Mononuclear cell (primary cell): ENCODE data around the gene IVNS1ABP. TPM values are rescaled to one million over a fixed set of nuclear protein-coding genes. Genes with fewer than 3 reads are reported as not detected.
"Not testable (repeated sequence)": the region's sequence is repeated elsewhere in the genome, so short reads cannot be mapped to it uniquely, and the experiment has no call there.

Experiments
- H3K27me3 ChIP-seq: 2 replicates; pipeline ENCODE4 v1.6.0; 2011; ENCODE audit warnings: low read length, control low read depth; ENCODE audit not compliant: insufficient read depth
- H3K4me1 ChIP-seq: 2 replicates; pipeline ENCODE4 v1.5.1; 2011; ENCODE audit warnings: mild to moderate bottlenecking, low read length, control low read depth; ENCODE audit not compliant: insufficient read depth
- H3K4me3 ChIP-seq: 2 replicates; pipeline ENCODE4 v1.5.1; 2011; ENCODE audit warnings: mild to moderate bottlenecking, low read length, moderate library complexity
- H3K9me3 ChIP-seq: 2 replicates; pipeline ENCODE4 v1.5.1; 2011; ENCODE audit warnings: low read depth, mild to moderate bottlenecking, control low read depth, low read length
- total RNA-seq: library from RNA; depleted of rRNA; stranded (reverse); fragments of >200 nt; gene quantifications from one replicate; pipeline ENCODE4 v1.2.3, GENCODE V29; 2012

The IVNS1ABP gene
- total RNA-seq, 1 donor = 282 TPM

GRCh38 chr1:185262151-185262550 lies 54.9 kb downstream of the IVNS1ABP start:
- Histone ChIP-seq H3K4me3 (no peak overlapping the region), H3K27me3 (no peaks in the 10 kb centered on the region), H3K4me1 (no peaks in the 10 kb centered on the region), H3K9me3 (no peaks in the 10 kb centered on the region)

GRCh38 chr1:185260611-185261010 lies 56.4 kb downstream of the IVNS1ABP start:
- Histone ChIP-seq H3K4me1 (no peaks in the 10 kb centered on the region), H3K27me3 (no peaks in the 10 kb centered on the region), H3K4me3 (no peak overlapping the region), H3K9me3 (no peaks in the 10 kb centered on the region)

- no peaks in the 10 kb centered on the region for H3K9me3 ChIP-seq
- H3K27me3 ChIP-seq = no peaks in the 10 kb centered on the region
- no peak overlapping the region for H3K4me3 ChIP-seq
- H3K4me1 ChIP-seq = no peaks in the 10 kb centered on the region
Measured at GRCh38 chr1:185258676-185259075, 58.4 kb downstream of the IVNS1ABP start.

GRCh38 chr1:185257950-185258208 lies 59.2 kb downstream of the IVNS1ABP start:
- no peak overlapping the region for H3K4me3 ChIP-seq
- H3K27me3 ChIP-seq = no peaks in the 10 kb centered on the region
- H3K4me1 ChIP-seq = no peaks in the 10 kb centered on the region
- no peaks in the 10 kb centered on the region for H3K9me3 ChIP-seq

GRCh38 chr1:185257116-185257949 lies 59.7 kb downstream of the IVNS1ABP start:
- H3K4me3 ChIP-seq, H3K4me1 ChIP-seq, H3K9me3 ChIP-seq, H3K27me3 ChIP-seq: not testable (repeated sequence)

GRCh38 chr1:185255595-185255994 lies 61.4 kb downstream of the IVNS1ABP start:
- not testable (repeated sequence) for H3K4me3 ChIP-seq, H3K4me1 ChIP-seq, H3K27me3 ChIP-seq

GRCh38 chr1:185252404-185252803 lies 64.6 kb downstream of the IVNS1ABP start:
- H3K4me3 ChIP-seq, H3K9me3 ChIP-seq, H3K4me1 ChIP-seq, H3K27me3 ChIP-seq: not testable (repeated sequence)

More at GRCh38 chr1:185255595-185255994, 61.4 kb downstream of the IVNS1ABP start:
- H3K9me3 ChIP-seq = not testable (repeated sequence)

- not testable (repeated sequence) for H3K27me3 ChIP-seq, H3K4me3 ChIP-seq, H3K9me3 ChIP-seq, H3K4me1 ChIP-seq
Measured at GRCh38 chr1:185251928-185252327, 65.1 kb downstream of the IVNS1ABP start.

- no peak overlapping the region for H3K4me3 ChIP-seq
- H3K9me3 ChIP-seq = no peaks in the 10 kb centered on the region
- no peaks in the 10 kb centered on the region for H3K27me3 ChIP-seq
- no peaks in the 10 kb centered on the region for H3K4me1 ChIP-seq
Measured at GRCh38 chr1:185250063-185250462, 67.0 kb downstream of the IVNS1ABP start.

- Histone ChIP-seq H3K4me3 (no peak overlapping the region), H3K27me3 (no peaks in the 10 kb centered on the region), H3K4me1 (no peaks in the 10 kb centered on the region), H3K9me3 (no peaks in the 10 kb centered on the region)
Measured at GRCh38 chr1:185249563-185249962, 67.5 kb downstream of the IVNS1ABP start.

Other genes starting within 250 kb of the IVNS1ABP start
- 3.3 TPM for gene TRMT1L, start 160.3 kb downstream of the IVNS1ABP start, total RNA-seq
- gene SWT1, start 160.1 kb downstream of the IVNS1ABP start, total RNA-seq = 10.9 TPM